22Rv1 (cell line): Measurements from ENCODE around the gene MAN2A1.

Experiments used
- ZFX ChIP-seq: fragments of 450-650 bp; IDR thresholded peaks from 2 replicates; pipeline ENCODE4 v1.6.1; 2017; ENCODE audit warnings: antibody characterized with exemption, borderline replicate concordance
- TF ChIP-seq, protein P1 (sequence below): fragments of 450-650 bp; IDR thresholded peaks from 2 replicates; pipeline ENCODE4 v1.5.1; 2017; ENCODE audit warnings: mild to moderate bottlenecking

DNA sequence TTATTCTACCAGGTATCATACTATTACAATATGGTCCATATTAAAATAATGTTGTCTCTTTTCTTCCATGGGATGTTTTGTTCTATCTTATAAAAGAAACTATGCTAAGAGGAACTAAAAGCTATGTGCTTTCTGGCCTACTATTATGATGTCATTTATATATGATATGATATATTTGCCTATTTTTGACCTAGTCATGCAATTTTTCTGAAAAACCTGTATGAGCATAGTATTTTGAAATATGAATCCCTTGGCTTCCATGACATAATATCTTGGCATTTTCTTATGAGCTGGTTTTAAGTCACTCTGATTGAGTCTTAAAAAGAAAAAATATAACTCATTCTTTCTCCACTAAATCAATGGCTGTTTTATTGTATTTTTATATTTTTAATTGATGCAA, 60.7 kb downstream of the MAN2A1 start:
- TF ChIP-seq, protein P1, sequence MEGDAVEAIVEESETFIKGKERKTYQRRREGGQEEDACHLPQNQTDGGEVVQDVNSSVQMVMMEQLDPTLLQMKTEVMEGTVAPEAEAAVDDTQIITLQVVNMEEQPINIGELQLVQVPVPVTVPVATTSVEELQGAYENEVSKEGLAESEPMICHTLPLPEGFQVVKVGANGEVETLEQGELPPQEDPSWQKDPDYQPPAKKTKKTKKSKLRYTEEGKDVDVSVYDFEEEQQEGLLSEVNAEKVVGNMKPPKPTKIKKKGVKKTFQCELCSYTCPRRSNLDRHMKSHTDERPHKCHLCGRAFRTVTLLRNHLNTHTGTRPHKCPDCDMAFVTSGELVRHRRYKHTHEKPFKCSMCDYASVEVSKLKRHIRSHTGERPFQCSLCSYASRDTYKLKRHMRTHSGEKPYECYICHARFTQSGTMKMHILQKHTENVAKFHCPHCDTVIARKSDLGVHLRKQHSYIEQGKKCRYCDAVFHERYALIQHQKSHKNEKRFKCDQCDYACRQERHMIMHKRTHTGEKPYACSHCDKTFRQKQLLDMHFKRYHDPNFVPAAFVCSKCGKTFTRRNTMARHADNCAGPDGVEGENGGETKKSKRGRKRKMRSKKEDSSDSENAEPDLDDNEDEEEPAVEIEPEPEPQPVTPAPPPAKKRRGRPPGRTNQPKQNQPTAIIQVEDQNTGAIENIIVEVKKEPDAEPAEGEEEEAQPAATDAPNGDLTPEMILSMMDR, result no peak
- no peak for TF ChIP-seq ZFX
